Adrenal gland (tissue), 5 donors: ENCODE measurements around the gene ZNF837.

ENCODE experiments used
- CTCF ChIP-seq, 6 experiments: fragments of 450-650 bp in 4 of 6; fragments of 200-600 bp in 2 of 6; sonication (generic) in 1 of 6; IDR thresholded peaks; 1 replicate in 5 of 6; 2 replicates in 1 of 6; pipeline versions ENCODE4 v1.5.1 to v1.8.0; 2016 to 2021; ENCODE audit warnings: antibody characterized with exemption in 6 of 6, mild to moderate bottlenecking in 2 of 6, moderate library complexity in 1 of 6
- POLR2A ChIP-seq, 2 donors: fragments of 450-650 bp; IDR thresholded peaks; one replicate each; pipeline ENCODE4 v1.6.1; 2017; ENCODE audit warnings: antibody characterized with exemption in 2 of 2, mild to moderate bottlenecking in 2 of 2, moderate library complexity in 1 of 2
- donor health status: DM: no; HTN: no; CAD: no.

GRCh38 chr19:58349590-58349989 lies 31.2 kb downstream of the ZNF837 start:
- TF ChIP-seq POLR2A (IDR thresholded peaks at IDR 0.05): no peak
- no peak for TF ChIP-seq CTCF (IDR thresholded peaks at IDR 0.05)
